C4-2B (cell line): ENCODE data around the gene PLCL2.
"Not testable (repeated sequence)": the region's sequence is repeated elsewhere in the genome, so short reads cannot be mapped to it uniquely, and the experiment has no call there.

Experiments used
- H3K27ac ChIP-seq: fragments of 450-650 bp; 2 replicates; pipeline ENCODE4 v1.5.1; 2017
- ZFX ChIP-seq: fragments of 450-650 bp; IDR thresholded peaks from 2 replicates; pipeline ENCODE4 v1.6.1; 2017
- TF ChIP-seq, protein P1 (sequence below): fragments of 450-650 bp; conservative IDR thresholded peaks from 2 replicates; pipeline ENCODE4 v1.5.1; 2017; ENCODE audit warnings: mild to moderate bottlenecking

The PLCL2 gene

DNA sequence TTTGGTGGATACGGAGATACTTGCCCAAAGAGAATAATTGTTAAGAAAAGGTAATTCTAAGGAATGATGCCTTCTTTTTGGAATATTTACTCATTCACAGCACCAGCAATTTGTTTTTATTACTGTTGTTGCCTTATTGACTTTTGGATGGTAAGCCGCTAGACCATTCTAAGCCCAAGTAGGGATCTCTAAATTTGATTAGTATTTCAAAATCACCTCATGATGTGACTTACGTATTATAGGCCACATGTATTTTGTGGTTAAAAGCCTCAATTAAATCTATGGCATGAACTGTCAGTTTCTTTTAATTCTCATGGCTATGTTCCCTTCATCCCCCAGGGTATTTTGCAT, 94.1 kb downstream of the PLCL2 start:
- TF ChIP-seq, protein P1, sequence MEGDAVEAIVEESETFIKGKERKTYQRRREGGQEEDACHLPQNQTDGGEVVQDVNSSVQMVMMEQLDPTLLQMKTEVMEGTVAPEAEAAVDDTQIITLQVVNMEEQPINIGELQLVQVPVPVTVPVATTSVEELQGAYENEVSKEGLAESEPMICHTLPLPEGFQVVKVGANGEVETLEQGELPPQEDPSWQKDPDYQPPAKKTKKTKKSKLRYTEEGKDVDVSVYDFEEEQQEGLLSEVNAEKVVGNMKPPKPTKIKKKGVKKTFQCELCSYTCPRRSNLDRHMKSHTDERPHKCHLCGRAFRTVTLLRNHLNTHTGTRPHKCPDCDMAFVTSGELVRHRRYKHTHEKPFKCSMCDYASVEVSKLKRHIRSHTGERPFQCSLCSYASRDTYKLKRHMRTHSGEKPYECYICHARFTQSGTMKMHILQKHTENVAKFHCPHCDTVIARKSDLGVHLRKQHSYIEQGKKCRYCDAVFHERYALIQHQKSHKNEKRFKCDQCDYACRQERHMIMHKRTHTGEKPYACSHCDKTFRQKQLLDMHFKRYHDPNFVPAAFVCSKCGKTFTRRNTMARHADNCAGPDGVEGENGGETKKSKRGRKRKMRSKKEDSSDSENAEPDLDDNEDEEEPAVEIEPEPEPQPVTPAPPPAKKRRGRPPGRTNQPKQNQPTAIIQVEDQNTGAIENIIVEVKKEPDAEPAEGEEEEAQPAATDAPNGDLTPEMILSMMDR = no peak
- no peak for TF ChIP-seq ZFX
- H3K27ac ChIP-seq = no peak overlapping the region

- H3K27ac ChIP-seq = not testable (repeated sequence)
These were observed 95.2 kb downstream of the PLCL2 start for GRCh38 chr3:16979769-16980515.

DNA sequence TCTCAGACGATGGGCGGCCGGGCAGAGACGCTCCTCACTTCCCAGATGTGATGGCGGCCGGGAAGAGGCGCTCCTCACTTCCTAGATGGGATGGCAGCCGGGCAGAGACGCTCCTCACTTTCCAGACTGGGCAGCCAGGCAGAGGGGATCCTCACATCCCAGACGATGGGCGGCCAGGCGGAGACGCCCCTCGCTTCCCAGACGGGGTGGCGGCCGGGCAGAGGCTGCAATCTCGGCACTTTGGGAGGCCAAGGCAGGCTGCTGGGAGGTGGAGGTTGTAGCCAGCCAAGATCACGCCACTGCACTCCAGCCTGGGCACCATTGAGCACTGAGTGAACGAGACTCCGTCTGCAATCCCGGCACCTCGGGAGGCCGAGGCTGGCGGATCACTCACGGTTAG, 95.8 kb downstream of the PLCL2 start:
- not testable (repeated sequence) for H3K27ac ChIP-seq

DNA sequence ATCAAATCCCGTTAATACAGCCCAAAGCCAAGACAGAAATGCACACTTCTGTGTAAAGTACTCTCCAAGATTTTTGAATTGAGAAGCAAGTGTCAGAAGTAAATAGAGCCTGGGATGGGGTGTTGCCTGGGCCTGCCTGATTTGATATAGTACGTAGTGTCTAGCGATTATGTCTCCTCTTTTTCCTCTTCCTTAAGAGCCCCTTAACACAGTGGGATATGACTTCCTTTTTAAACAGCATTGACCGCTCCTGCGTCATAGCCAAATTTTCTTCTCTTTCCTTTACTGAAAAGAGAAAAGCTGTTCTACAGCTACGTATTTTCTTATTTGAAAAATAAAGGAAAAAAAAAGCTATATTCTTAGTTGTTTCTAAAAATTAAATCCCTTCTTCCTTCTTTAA, 97.7 kb downstream of the PLCL2 start:
- TF ChIP-seq, protein P1 = no peak
- no peak for TF ChIP-seq ZFX
- H3K27ac ChIP-seq = no peak overlapping the region

DNA sequence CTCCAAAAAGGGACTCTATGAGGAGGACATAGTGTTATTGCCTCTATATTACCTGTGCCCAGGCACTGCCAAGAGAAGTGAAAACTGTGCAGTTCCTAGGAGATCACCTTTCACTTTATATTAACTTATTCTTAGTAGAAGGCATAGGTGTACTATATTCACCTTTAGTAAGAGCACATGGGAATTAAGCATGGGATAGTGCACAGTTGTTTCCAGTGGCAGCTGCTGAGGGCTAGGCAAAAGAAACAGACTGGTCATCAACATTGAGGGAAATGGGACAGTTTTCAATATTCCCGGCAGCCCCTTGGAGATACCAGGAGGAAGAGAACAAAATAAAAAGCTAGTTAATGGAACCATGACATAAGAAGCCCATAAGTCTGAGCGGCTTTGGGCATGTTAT, 100.9 kb downstream of the PLCL2 start:
- TF ChIP-seq ZFX = no peak
- TF ChIP-seq, protein P1 = no peak
- no peak overlapping the region for H3K27ac ChIP-seq

DNA sequence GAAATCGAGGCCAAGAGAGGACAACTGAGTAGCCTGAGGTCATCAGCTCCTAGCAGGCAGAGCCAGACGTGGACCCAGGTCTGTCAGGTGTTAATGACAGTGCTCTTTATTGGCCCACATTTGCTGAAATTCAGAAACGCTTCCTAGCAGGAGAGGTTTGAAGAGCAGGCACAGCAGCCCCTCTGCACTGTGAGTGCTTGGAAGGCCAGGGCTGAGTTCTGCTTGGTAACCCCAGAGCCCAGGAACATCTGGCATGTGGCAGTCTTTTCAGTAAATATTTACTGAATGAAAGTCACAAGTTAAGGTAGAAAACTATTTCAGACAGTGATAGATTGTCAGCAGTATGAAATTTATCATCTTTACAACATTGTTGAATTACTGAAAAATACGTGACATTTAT, 102.4 kb downstream of the PLCL2 start:
- TF ChIP-seq, protein P1 = no peak
- no peak for TF ChIP-seq ZFX
- H3K27ac ChIP-seq = no peak overlapping the region

DNA sequence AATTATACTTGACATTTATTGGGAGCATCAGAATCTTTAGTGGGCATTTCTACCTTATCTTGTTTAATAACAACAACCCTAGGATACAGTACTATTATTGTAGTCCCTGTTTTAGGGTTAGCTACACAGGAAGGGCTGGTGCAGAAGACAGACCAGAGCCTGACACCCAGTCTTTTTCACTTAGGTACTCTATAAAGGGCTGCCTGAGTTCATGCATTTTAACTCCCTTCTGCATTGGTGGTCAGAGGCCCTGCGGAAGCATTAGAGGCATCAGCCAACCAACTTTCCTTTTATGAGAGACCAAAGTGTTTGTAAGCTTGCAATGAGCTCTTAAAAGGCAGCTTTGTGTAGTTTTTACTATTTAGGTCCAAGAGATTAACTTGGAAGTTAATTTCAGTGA, 105.4 kb downstream of the PLCL2 start:
- TF ChIP-seq, protein P1 = no peak
- TF ChIP-seq ZFX = no peak

DNA sequence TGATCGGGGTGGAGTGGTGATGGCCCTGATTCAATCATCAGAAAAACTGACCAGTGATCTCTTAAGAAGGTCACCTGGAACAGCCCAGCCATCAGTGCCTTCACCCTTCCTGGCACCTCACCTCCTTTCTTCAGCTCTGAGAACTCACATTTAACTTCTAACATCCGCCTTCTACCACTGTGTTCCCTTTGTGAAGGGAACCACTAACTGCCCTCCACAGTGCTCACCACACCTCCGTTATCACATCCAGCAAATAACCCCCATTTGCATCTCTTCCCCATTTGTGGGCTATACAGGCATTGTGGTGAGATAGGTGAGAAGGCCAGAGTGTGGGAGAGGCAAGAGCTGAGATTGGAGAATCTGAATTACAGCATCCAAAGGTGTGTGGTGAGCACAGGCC, 107.4 kb downstream of the PLCL2 start:
- no peak for TF ChIP-seq ZFX
- TF ChIP-seq, protein P1 = no peak
- H3K27ac ChIP-seq = no peak overlapping the region

More for the DNA sequence above, 105.4 kb downstream of the PLCL2 start:
- H3K27ac ChIP-seq = no peak overlapping the region
